Endothelial cell of umbilical vein (primary cell): ENCODE results near the gene HGFAC. TPM values are rescaled to one million over a fixed set of nuclear protein-coding genes. Genes with fewer than 3 reads are reported as not detected.

ENCODE experiments used
- BruUV-seq: library from RNA; stranded (reverse); fragments of 400-500 nt; replicated peaks from 2 replicates; lab custom pipeline; 2021; lab: Mats Ljungman, UMichigan
- CTCF ChIA-PET: fragments of 300-600, 350-600 bp; sonication (Branson Sonifier 250); formaldehyde crosslinking; loops from one replicate; lab custom pipeline; 2021; ENCODE audit warnings: antibody characterized with exemption, inconsistent platforms; lab: Charles Lee
- POLR2A ChIA-PET: fragments of 300-600, 350-600 bp; sonication (Branson Sonifier 250); formaldehyde crosslinking; loops from one replicate; lab custom pipeline; 2021; ENCODE audit warnings: antibody characterized with exemption, inconsistent platforms; lab: Charles Lee
- DNase-seq: peaks from one replicate; pipeline ENCODE4 v3.0.0-alpha.2; 2011; ENCODE audit warnings: low read depth, low spot score
- FAIRE-seq: peaks from 2 replicates; lab custom pipeline; 2011; peaks lifted over from hg19 to GRCh38; lab: Jason Lieb, UNC
- H2AFZ ChIP-seq: 2 replicates; pipeline ENCODE4 v1.6.0; 2012; ENCODE audit warnings: low read depth, low read length, control low read depth, inconsistent platforms
- H3K27ac ChIP-seq: 2 replicates; pipeline ENCODE4 v1.5.1; 2011; ENCODE audit warnings: low read depth, mild to moderate bottlenecking, control low read depth, low read length, moderate library complexity; ENCODE audit not compliant: insufficient read depth
- H3K27me3 ChIP-seq, 2 experiments: 2 replicates each; pipeline versions ENCODE4 v1.6.0 to v1.6.1; 2011; ENCODE audit warnings: low read length in 2 of 2, mixed read lengths in 1 of 2; ENCODE audit not compliant: control insufficient read depth in 2 of 2, insufficient read depth in 2 of 2
- H3K36me3 ChIP-seq, 2 experiments: 2 replicates in 1 of 2; 3 replicates in 1 of 2; pipeline ENCODE4 v1.5.1; 2011; ENCODE audit warnings: low read length in 2 of 2, mild to moderate bottlenecking in 1 of 2, moderate library complexity in 1 of 2; ENCODE audit not compliant: control insufficient read depth in 2 of 2, insufficient read depth in 2 of 2; ENCODE audit errors: extremely low read depth in 1 of 2
- H3K4me1 ChIP-seq: 3 replicates; pipeline ENCODE4 v1.5.1; 2011; ENCODE audit warnings: mild to moderate bottlenecking, low read length; ENCODE audit not compliant: control insufficient read depth, insufficient read depth; ENCODE audit errors: extremely low read depth
- H3K4me2 ChIP-seq: 2 replicates; pipeline ENCODE4 v1.6.1; 2011; ENCODE audit warnings: low read length, control low read depth, mixed read lengths; ENCODE audit not compliant: insufficient read depth
- H3K4me3 ChIP-seq, 3 experiments: fragments of 200-600 bp in 1 of 3; sonication (generic), shearing (Covaris generic) in 1 of 3; replicated peaks in 1 of 3; 2 replicates each; pipeline ENCODE4 v1.5.1; 2011 to 2016; ENCODE audit warnings: control low read depth in 3 of 3, low read length in 3 of 3, mild to moderate bottlenecking in 2 of 3, inconsistent platforms in 1 of 3, low read depth in 1 of 3, moderate library complexity in 1 of 3; ENCODE audit not compliant: insufficient read depth in 1 of 3
- H3K79me2 ChIP-seq: 2 replicates; pipeline ENCODE4 v1.6.0; 2012; ENCODE audit warnings: low read length, inconsistent platforms; ENCODE audit not compliant: control insufficient read depth, insufficient read depth
- H3K9ac ChIP-seq: replicated peaks from 2 replicates; pipeline ENCODE3; 2011; ENCODE audit warnings: low read length, control low read depth; ENCODE audit not compliant: insufficient read depth; ENCODE audit errors: extremely low read depth
- H3K9me1 ChIP-seq: replicated peaks from 3 replicates; pipeline ENCODE4 v1.6.0; 2011; ENCODE audit warnings: mild to moderate bottlenecking, low read length; ENCODE audit not compliant: control insufficient read depth, insufficient read depth; ENCODE audit errors: extremely low read depth
- H3K9me3 ChIP-seq: replicated peaks from 2 replicates; pipeline ENCODE4 v1.5.1; 2012; ENCODE audit warnings: low read length, inconsistent platforms; ENCODE audit not compliant: control insufficient read depth, insufficient read depth
- H4K20me1 ChIP-seq: replicated peaks from 2 replicates; pipeline ENCODE3; 2011; ENCODE audit warnings: mild to moderate bottlenecking, low read length; ENCODE audit not compliant: control insufficient read depth, insufficient read depth; ENCODE audit errors: extremely low read depth
- CTCF ChIP-seq, 2 donors: IDR thresholded peaks; 1 replicate in 1 of 2; 2 replicates in 1 of 2; pipeline ENCODE4 v1.5.1; 2011; ENCODE audit warnings: low read length in 2 of 2, mild to moderate bottlenecking in 2 of 2, moderate library complexity in 2 of 2, control low read depth in 1 of 2, inconsistent platforms in 1 of 2, low read depth in 1 of 2; ENCODE audit not compliant: insufficient read depth in 1 of 2; ENCODE audit errors: extremely low read depth in 1 of 2
- FOS ChIP-seq: IDR thresholded peaks from 2 replicates; pipeline ENCODE4 v1.6.1; 2011; ENCODE audit warnings: mild to moderate bottlenecking, low read length, moderate library complexity, borderline replicate concordance; ENCODE audit not compliant: insufficient read depth
- JUN ChIP-seq: IDR thresholded peaks from 2 replicates; pipeline ENCODE4 v1.6.1; 2011; ENCODE audit warnings: borderline replicate concordance, low read depth; ENCODE audit not compliant: insufficient read length, insufficient read depth
- POLR2A ChIP-seq: IDR thresholded peaks from 2 replicates; pipeline ENCODE4 v1.6.1; 2012; ENCODE audit warnings: low read depth, mild to moderate bottlenecking, control low read depth, low read length
- dilution Hi-C: fragments of 300-500 bp; cut with MboI; formaldehyde crosslinking; loops from one replicate; pipeline ENCODE4 v1.15.0; 2019; ENCODE audit warnings: low sequenced_read_pairs; ENCODE audit not compliant: extremely low pct_ligation_motif_present
- intact Hi-C: fragments of 100-400 bp; cut with micrococcal nuclease; formaldehyde crosslinking; loops from one replicate; pipeline ENCODE4 v1.10.0; 2022
- polyA plus RNA-seq, 4 experiments: library from polyadenylated mRNA; depleted of rRNA in 3 of 4; stranded (reverse) in 3 of 4; unstranded in 1 of 4; fragments of >200 nt; gene quantifications; 2 replicates each; pipeline versions ENCODE4 v1.2.1 to v1.2.3, GENCODE V29; 2011 to 2012; ENCODE audit warnings: missing spikeins in 1 of 4
- total RNA-seq: library from RNA; stranded (reverse); gene quantifications from 2 replicates; pipeline ENCODE4 v1.2.3, GENCODE V29; 2021

Gene HGFAC
- total and polyA plus RNA-seq, 2 donors (not counting 3 experiments of a cell fraction or from before 2014, with no cell fraction given) = 0.36 to 0.49 TPM

GRCh38 chr4:3479358-3480101 lies 37.8 kb downstream of the HGFAC start:
- H3K4me1 ChIP-seq = no peaks in the 10 kb centered on the region
- H2AFZ ChIP-seq = no peak overlapping the region
- ChIA-PET POLR2A (no interaction called here), CTCF (interaction anchor here (0.7 to 4.8 kb wide), 17 partner anchors 9 to 421 kb away, joined by 3 to 69 read pairs (median 8); no protein-coding TSS in a partner anchor)
- H3K9me1 ChIP-seq = no peaks in the 10 kb centered on the region
- BruUV-seq = no TSS peak
- H3K36me3 ChIP-seq = no peaks in the 10 kb centered on the region
- no peak overlapping the region for H3K4me2 ChIP-seq
- dilution Hi-C loops = no loop called here
- no peaks in the 10 kb centered on the region for H3K9me3 ChIP-seq
- FAIRE-seq = no peak
- no peak for DNase-seq
- intact Hi-C loops = loop anchor here (1.0 to 10.0 kb wide), 5 partner anchors 133 to 465 kb away; no protein-coding TSS in a partner anchor
- no peak overlapping the region for H3K27ac ChIP-seq
- H3K4me3 ChIP-seq = no peak overlapping the region
- H4K20me1 ChIP-seq = no peaks in the 10 kb centered on the region
- TF ChIP-seq FOS (no peak), POLR2A (no peak), JUN (no peak)
- no peak overlapping the region for H3K9ac ChIP-seq
- H3K79me2 ChIP-seq = no peaks in the 10 kb centered on the region
- peaks cover 0 to 8% of the 10 kb centered on the region in 2 experiments for H3K27me3 ChIP-seq

- intact Hi-C loops (loop anchor here (1.0 to 10.0 kb wide), 5 partner anchors 134 to 464 kb away; no protein-coding TSS in a partner anchor), dilution Hi-C loops (no loop called here)
- Histone ChIP-seq H3K27me3 (peaks cover 2 to 14% of the 10 kb centered on the region in 2 experiments), H3K27ac (no peak overlapping the region), H3K36me3 (no peaks in the 10 kb centered on the region), H3K9me1 (no peaks in the 10 kb centered on the region), H2AFZ (peak overlapping the region; percentile 21), H3K9ac (no peak overlapping the region), H4K20me1 (no peaks in the 10 kb centered on the region), H3K4me3 (no peak overlapping the region), H3K4me1 (no peaks in the 10 kb centered on the region), H3K9me3 (no peaks in the 10 kb centered on the region), H3K4me2 (no peak overlapping the region), H3K79me2 (no peaks in the 10 kb centered on the region)
- TF ChIP-seq FOS (no peak), CTCF (IDR thresholded peaks at IDR 0.05; ENCODE audit: extremely low read depth in 1 of 2, insufficient read depth in 1 of 2, low read depth in 1 of 2, low read length in 2 of 2) (peak; percentile 98 to 100)
- FAIRE-seq = peak; percentile 93
- POLR2A ChIA-PET = no interaction called here
- CTCF ChIA-PET = interaction anchor here (0.6 to 4.8 kb wide), 60 partner anchors 9 to 1439 kb away, joined by 3 to 69 read pairs (median 4); partner anchors contain the start of gene DOK7
- peak; percentile 78 for DNase-seq
- BruUV-seq = no TSS peak
Observed at GRCh38 chr4:3480528-3481112, 38.9 kb downstream of the HGFAC start.
